Hepatocyte (in vitro differentiated cells): ENCODE measurements around the gene SERINC5.

Experiments
- EZH2 ChIP-seq: fragments of 200-600 bp; sonication (generic); IDR thresholded peaks from 2 replicates; pipeline ENCODE4 v1.6.1; 2016; ENCODE audit warnings: antibody characterized with exemption, mild to moderate bottlenecking, borderline replicate concordance
- EZH2phosphoT487 ChIP-seq: fragments of 200-600 bp; sonication (generic); IDR thresholded peaks from one replicate; pipeline ENCODE4 v1.6.1; 2018; ENCODE audit warnings: antibody characterized with exemption, mild to moderate bottlenecking, low read depth, moderate library complexity; ENCODE audit not compliant: unreplicated experiment, severe bottlenecking
- TF ChIP-seq, protein P1 (sequence below): fragments of 200-600 bp; sonication (generic); IDR thresholded peaks from 2 replicates; pipeline ENCODE4 v1.5.1; 2016; ENCODE audit warnings: antibody characterized with exemption, mild to moderate bottlenecking; ENCODE audit not compliant: poor library complexity

DNA sequence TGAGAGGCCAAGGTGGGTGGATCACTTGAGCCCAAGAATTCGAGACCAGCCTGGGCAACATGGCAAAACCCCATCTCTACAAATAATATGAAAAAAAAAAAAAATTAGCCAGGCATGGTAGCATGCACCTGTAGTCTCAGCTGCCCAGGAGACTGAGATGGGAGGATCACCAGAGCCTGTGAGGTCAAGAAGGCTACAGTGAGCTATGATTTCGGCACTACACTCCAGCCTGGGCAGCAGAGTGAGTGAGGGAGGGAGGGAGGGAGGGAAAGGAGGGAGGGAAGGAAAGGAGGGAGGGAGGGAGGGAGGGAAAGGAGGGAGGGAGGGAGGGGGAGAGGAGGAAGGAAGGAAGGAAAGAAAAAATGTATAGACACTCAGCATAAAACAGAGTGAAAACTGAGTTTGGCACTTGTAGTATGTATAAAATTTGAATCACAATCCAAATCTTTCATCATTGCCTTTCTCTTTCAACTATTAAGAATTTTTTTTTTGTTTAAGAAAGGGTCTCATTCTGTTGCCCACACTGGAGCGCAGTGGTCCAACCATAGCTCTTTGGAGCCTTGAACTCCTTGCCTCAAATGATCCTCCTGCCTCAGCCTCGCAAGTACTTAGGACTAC is 27.8 kb downstream of the SERINC5 start:
- TF ChIP-seq, protein P1, sequence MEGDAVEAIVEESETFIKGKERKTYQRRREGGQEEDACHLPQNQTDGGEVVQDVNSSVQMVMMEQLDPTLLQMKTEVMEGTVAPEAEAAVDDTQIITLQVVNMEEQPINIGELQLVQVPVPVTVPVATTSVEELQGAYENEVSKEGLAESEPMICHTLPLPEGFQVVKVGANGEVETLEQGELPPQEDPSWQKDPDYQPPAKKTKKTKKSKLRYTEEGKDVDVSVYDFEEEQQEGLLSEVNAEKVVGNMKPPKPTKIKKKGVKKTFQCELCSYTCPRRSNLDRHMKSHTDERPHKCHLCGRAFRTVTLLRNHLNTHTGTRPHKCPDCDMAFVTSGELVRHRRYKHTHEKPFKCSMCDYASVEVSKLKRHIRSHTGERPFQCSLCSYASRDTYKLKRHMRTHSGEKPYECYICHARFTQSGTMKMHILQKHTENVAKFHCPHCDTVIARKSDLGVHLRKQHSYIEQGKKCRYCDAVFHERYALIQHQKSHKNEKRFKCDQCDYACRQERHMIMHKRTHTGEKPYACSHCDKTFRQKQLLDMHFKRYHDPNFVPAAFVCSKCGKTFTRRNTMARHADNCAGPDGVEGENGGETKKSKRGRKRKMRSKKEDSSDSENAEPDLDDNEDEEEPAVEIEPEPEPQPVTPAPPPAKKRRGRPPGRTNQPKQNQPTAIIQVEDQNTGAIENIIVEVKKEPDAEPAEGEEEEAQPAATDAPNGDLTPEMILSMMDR: no peak
- TF ChIP-seq EZH2phosphoT487 (no peak), EZH2 (no peak)
